ENCODE data around the gene MTX1. TPM values are rescaled to one million over a fixed set of nuclear protein-coding genes. Genes with fewer than 3 reads are reported as not detected.
"Not testable (repeated sequence)": the region's sequence is repeated elsewhere in the genome, so short reads cannot be mapped to it uniquely, and the experiment has no call there.

MTX1 gene
- total RNA-seq, 1 experiment from 2014 or later: 58.9 TPM

- DNase-seq: no peak
- CTCF ChIA-PET: no interaction called here
- H3K27me3 Mint-ChIP-seq (ENCODE audit: unreplicated experiment): no peaks in the 10 kb centered on the region
These were observed 10.5 kb downstream of the MTX1 start for GRCh38 chr1:155218854-155219591.

GRCh38 chr1:155219592-155220031 lies 11.1 kb downstream of the MTX1 start:
- TF ChIP-seq CTCF (IDR thresholded peaks at IDR 0.05; ENCODE audit: unreplicated experiment): no peak
- no peaks in the 10 kb centered on the region for H3K27me3 Mint-ChIP-seq (ENCODE audit: unreplicated experiment)
- no peaks in the 10 kb centered on the region for H3K9me3 Mint-ChIP-seq (ENCODE audit: low read depth, unreplicated experiment)
- no peak for DNase-seq
- H3K36me3 Mint-ChIP-seq (ENCODE audit: insufficient read depth, unreplicated experiment): peaks cover 3% of the 10 kb centered on the region
- H3K4me3 Mint-ChIP-seq (ENCODE audit: low read depth, unreplicated experiment): no peak overlapping the region
- CTCF ChIA-PET: no interaction called here
- intact Hi-C loops (cut with micrococcal nuclease; ENCODE audit: unreplicated experiment): no loop called here
- no peak overlapping the region for H3K27ac Mint-ChIP-seq (ENCODE audit: unreplicated experiment)
- H3K4me1 Mint-ChIP-seq (ENCODE audit: low read depth, unreplicated experiment): peaks cover 7% of the 10 kb centered on the region
- no TSS peak for BruUV-seq (replicated peaks)

More at GRCh38 chr1:155218854-155219591, 10.5 kb downstream of the MTX1 start:
- H3K27ac Mint-ChIP-seq (ENCODE audit: unreplicated experiment): no peak overlapping the region
- intact Hi-C loops (cut with micrococcal nuclease; ENCODE audit: unreplicated experiment): no loop called here
- peaks cover 3% of the 10 kb centered on the region for H3K36me3 Mint-ChIP-seq (ENCODE audit: insufficient read depth, unreplicated experiment)
- H3K4me3 Mint-ChIP-seq (ENCODE audit: low read depth, unreplicated experiment): no peak overlapping the region
- H3K9me3 Mint-ChIP-seq (ENCODE audit: low read depth, unreplicated experiment): no peaks in the 10 kb centered on the region
- H3K4me1 Mint-ChIP-seq (ENCODE audit: low read depth, unreplicated experiment): peaks cover 7% of the 10 kb centered on the region
- no TSS peak for BruUV-seq (replicated peaks)
- no peak for TF ChIP-seq CTCF (IDR thresholded peaks at IDR 0.05; ENCODE audit: unreplicated experiment)

- DNase-seq; H3K9me3 Mint-ChIP-seq (ENCODE audit: low read depth, unreplicated experiment); BruUV-seq (replicated peaks); H3K36me3 Mint-ChIP-seq (ENCODE audit: insufficient read depth, unreplicated experiment); H3K27ac Mint-ChIP-seq (ENCODE audit: unreplicated experiment); H3K27me3 Mint-ChIP-seq (ENCODE audit: unreplicated experiment); H3K4me3 Mint-ChIP-seq (ENCODE audit: low read depth, unreplicated experiment); H3K4me1 Mint-ChIP-seq (ENCODE audit: low read depth, unreplicated experiment); intact Hi-C loops (cut with micrococcal nuclease; ENCODE audit: unreplicated experiment): not testable (repeated sequence)
- CTCF ChIA-PET: interaction anchor here (0.7 to 1.2 kb wide), 3 partner anchors 13 to 47 kb away, joined by 3 to 4 read pairs (median 3); partner anchors contain the start of gene KRTCAP2
These were observed 11.9 kb downstream of the MTX1 start for GRCh38 chr1:155220211-155220965.

- Mint-ChIP-seq H3K36me3 (ENCODE audit: insufficient read depth, unreplicated experiment) (peaks cover 25% of the 10 kb centered on the region), H3K9me3 (ENCODE audit: low read depth, unreplicated experiment) (no peaks in the 10 kb centered on the region), H3K27ac (ENCODE audit: unreplicated experiment) (peak overlapping the region; percentile 60), H3K27me3 (ENCODE audit: unreplicated experiment) (no peaks in the 10 kb centered on the region), H3K4me3 (ENCODE audit: low read depth, unreplicated experiment) (no peak overlapping the region), H3K4me1 (ENCODE audit: low read depth, unreplicated experiment) (peaks cover 18% of the 10 kb centered on the region)
- no peak for TF ChIP-seq CTCF (IDR thresholded peaks at IDR 0.05; ENCODE audit: unreplicated experiment)
- DNase-seq: no peak
- BruUV-seq (replicated peaks): no TSS peak
- intact Hi-C loops (cut with micrococcal nuclease; ENCODE audit: unreplicated experiment): no loop called here
- CTCF ChIA-PET: interaction anchor here (0.6 kb wide), 1 partner anchor 195 kb away, joined by 4 read pairs; no protein-coding TSS in a partner anchor
These were observed 14.6 kb downstream of the MTX1 start for GRCh38 chr1:155223047-155223446.

- Mint-ChIP-seq H3K4me1 (ENCODE audit: low read depth, unreplicated experiment) (peaks cover 15% of the 10 kb centered on the region), H3K36me3 (ENCODE audit: insufficient read depth, unreplicated experiment) (peaks cover 24% of the 10 kb centered on the region)
- H3K27me3 Mint-ChIP-seq (ENCODE audit: unreplicated experiment); intact Hi-C loops (cut with micrococcal nuclease; ENCODE audit: unreplicated experiment); DNase-seq; BruUV-seq (replicated peaks); H3K9me3 Mint-ChIP-seq (ENCODE audit: low read depth, unreplicated experiment); H3K4me3 Mint-ChIP-seq (ENCODE audit: low read depth, unreplicated experiment); H3K27ac Mint-ChIP-seq (ENCODE audit: unreplicated experiment): not testable (repeated sequence)
- CTCF ChIA-PET: interaction anchor here (1.3 to 1.6 kb wide), 2 partner anchors 18 to 98 kb away, joined by 3 to 11 read pairs; partner anchors contain the start of gene THBS3
These were observed 16.9 kb downstream of the MTX1 start for GRCh38 chr1:155225404-155225759.

All from Calu3 (cell line).